SH-SY5Y (cell line): Measurements from ENCODE around the gene SART1.

Source experiments
- GATA2 ChIP-seq: IDR thresholded peaks from 2 replicates; pipeline ENCODE4 v1.6.1; 2011; ENCODE audit warnings: mild to moderate bottlenecking, low read depth, low read length
- GATA3 ChIP-seq: IDR thresholded peaks from 2 replicates; pipeline ENCODE4 v1.6.1; 2011; ENCODE audit warnings: low read depth, mild to moderate bottlenecking, low read length, moderate library complexity

GRCh38 chr11:65947133-65947532, 14.4 kb upstream of the SART1 start:
- TF ChIP-seq GATA2 (no peak), GATA3 (no peak)
